H1 (cell line): ENCODE data around the gene RCAN2. TPM values are rescaled to one million over a fixed set of nuclear protein-coding genes. Genes with fewer than 3 reads are reported as not detected.

ENCODE experiments used
- BACH1 ChIP-seq: IDR thresholded peaks from 2 replicates; pipeline ENCODE4 v1.6.1; 2012; ENCODE audit warnings: low read length, improper control_type of control experiment
- CTBP2 ChIP-seq: IDR thresholded peaks from 2 replicates; pipeline ENCODE4 v1.7.0; 2011; ENCODE audit warnings: borderline replicate concordance, mild to moderate bottlenecking, moderate library complexity, mixed read lengths, low read length; ENCODE audit not compliant: insufficient read depth, insufficient read length
- polyA plus RNA-seq, 7 experiments: library from polyadenylated mRNA; depleted of rRNA in 3 of 7; stranded (reverse) in 5 of 7; unstranded in 2 of 7; fragments of >200 nt in 5 of 7; fragments of 200-250 nt in 2 of 7; gene quantifications; 1 replicate in 5 of 7; 2 replicates in 1 of 7; 4 replicates in 1 of 7; pipeline versions ENCODE4 v1.2.1 to v1.2.3, GENCODE V29; 2011 to 2013; ENCODE audit warnings: missing spikeins in 2 of 7, mixed read lengths in 2 of 7
- total RNA-seq: library from RNA; stranded (reverse); fragmentation: NEBNext Ultra II Directional; extraction: Animal tissue kit (Norgen Biotek cat#: 25700); gene quantifications from 2 replicates; pipeline ENCODE4 v1.2.1, GENCODE V29; 2021

RCAN2 gene
- total and polyA plus RNA-seq, 2 of the 8 experiments (the other 6 are each of a cell fraction or from before 2014, with no cell fraction given): 5.0 to 8.5 TPM

GRCh38 chr6:46204880-46205650 lies 286.2 kb downstream of the RCAN2 start (continued):
- TF ChIP-seq CTBP2 (no peak), BACH1 (no peak)
